ENCODE data around the gene ARHGAP9. TPM values are rescaled to one million over a fixed set of nuclear protein-coding genes. Genes with fewer than 3 reads are reported as not detected.

ARHGAP9 gene
- not detected in 2 replicates for total RNA-seq

DNA sequence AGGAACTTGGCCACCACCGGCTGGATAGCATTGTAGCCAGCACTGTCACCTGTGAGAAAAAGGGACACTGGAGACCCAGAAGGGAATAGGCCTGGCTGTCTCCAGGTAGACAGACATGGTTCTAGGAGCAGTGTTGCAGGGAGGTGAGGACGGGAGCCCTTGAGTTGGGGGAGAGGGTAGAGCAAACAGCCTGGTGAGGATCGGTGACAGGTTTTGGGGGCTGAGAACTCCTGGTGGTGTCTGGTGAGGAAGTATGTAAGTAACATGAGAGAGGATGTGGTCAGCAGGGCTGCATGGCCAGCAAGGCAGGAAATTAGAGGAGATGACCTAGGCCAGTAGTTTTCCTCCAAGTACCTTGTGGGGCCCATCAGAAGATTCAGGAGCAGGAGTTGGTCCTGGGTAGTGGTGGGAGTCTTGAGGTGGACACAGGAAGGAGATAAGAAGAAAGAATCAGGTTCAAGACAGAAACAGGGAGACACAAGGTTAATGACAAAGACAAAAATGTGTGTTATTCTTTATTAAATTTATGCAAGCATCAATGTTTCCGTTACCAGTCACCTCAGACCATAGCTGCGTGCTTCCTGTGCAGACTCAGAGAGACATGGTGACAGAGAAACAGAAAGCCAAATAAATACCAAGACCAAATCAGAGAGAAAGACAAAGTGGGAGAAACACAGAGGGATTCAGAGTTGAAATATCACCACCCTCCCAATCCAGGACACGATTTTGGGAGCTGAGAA is at the start of gene ARHGAP9:
TSS of gene ARHGAP9 (minus strand) at position 491 of the 740 bp plus-strand sequence. CDS start at position 31, 460 bp downstream.

DNA sequence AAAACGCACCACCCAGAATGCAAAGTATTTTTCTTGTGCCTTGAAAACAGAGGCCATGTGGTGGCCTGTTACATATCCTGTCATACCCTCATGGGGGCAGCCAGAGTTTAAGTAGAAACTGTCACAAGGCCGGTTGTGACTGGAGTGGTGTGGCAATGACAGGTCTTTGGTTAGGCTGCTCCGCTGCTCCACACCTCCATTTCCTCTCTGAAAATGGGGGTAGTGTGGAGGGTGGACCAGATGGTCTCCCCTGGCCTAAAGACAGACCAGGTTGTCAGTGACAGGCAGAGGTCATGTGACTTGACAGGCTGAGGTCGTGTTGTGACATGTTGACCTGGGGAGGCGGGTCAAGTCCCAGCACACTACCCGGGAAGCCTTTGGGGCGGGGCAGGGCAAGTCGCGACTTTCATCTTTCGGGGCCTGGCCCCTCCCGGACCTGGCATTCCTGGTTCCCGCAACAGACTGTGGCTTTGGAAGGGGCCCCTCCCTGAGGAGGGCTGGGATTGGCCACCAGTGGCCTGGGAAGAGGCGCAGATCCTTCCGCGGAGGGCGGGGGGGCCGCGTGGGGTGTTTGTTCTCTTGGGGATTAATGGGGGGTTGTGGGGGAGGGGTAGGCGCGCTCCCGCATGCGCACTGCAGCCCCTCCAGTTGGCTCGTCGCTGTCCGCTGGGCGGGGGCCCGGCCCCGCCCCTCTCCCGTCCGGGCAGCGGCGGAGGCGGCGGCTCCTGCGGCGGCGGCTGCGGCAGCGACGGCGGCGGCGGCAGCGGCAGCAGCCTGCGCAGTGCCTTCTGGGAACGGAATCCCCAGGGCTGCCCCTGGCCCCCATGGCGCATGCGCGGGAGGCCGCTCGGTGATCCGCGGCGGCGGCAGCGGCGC is 42.6 kb upstream of the ARHGAP9 start, which contains the start of gene MBD6:
TSS of gene MBD6 (plus strand) at position 814 of the 876 bp plus-strand sequence. CDS start 1,480 bp downstream, outside the sequence.

DNA sequence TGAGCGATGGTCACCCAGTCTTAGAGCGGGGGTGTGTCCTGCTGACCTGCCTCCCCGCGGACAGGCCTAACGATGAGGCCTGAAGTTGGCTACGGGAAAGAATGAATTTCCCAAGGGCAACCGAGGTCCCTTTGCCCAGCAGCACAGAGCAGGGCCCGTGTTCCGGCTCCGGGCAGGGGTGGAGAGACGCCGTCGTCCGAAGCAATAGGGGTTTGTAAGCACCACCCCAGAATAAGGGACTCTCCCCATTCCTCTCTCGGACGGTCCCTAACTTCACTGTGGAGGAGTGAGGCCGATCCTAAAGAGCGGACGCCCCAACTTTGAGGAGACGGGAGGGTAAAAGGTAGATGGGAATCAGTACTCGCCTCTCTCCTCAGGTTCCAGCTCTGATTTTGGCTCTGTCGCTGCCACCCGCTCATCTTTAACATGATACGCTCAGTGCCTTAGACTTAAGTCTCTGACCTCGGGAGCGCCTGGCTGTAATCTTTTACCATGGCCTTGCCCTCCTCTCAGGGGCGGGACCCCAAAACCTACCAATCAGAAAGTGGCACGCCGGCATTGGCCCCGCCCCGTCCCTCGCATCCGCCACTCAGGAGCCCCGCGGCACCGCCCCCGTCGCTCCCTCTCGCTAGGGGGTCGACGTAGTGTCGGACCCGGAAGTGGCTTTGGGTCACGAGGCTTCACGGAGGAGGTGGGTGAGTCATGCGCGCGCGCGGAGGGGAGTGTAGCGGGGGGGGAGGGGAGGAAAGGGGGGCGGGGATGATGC is 40.6 kb upstream of the ARHGAP9 start, which contains the start of gene DDIT3:
TSS of gene DDIT3 (minus strand) at position 462 of the 766 bp plus-strand sequence. CDS start 3,108 bp downstream, outside the sequence.

GRCh38 chr12:57487597-57488401 is 8.1 kb upstream of the ARHGAP9 start, which contains the start of gene MARS1:
Gene MARS1, plus strand, starts transcription at chr12:57488068. Its CDS starts 23 bp downstream, at chr12:57488091.

GRCh38 chr12:57459750-57460467 is 19.8 kb downstream of the ARHGAP9 start, which contains the start of gene GLI1:
Gene GLI1, plus strand, starts transcription at chr12:57459785. Its CDS starts 3,907 bp downstream, at chr12:57463692.

GRCh38 chr12:57454566-57455373 is 24.9 kb downstream of the ARHGAP9 start, which contains the start of gene INHBE:
Gene INHBE, plus strand, starts transcription at chr12:57455307. Its CDS starts 230 bp downstream, at chr12:57455537.

GRCh38 chr12:57434517-57435223 is 45.0 kb downstream of the ARHGAP9 start, which contains the start of gene INHBC:
Gene INHBC, plus strand, starts transcription at chr12:57434784. Its CDS starts 103 bp downstream, at chr12:57434887.

GRCh38 chr12:57430931-57431566 is 48.6 kb downstream of the ARHGAP9 start, which contains the start of gene R3HDM2:
Gene R3HDM2, minus strand, starts transcription at chr12:57431043. Its CDS starts 120,615 bp downstream, at chr12:57310428.

Other genes with a start within 250 kb of the ARHGAP9 start
- gene STAC3, start 228.7 kb downstream of the ARHGAP9 start, total RNA-seq = 0.11 and 0.34 TPM in 2 replicates
- gene R3HDM2, start 48.8 kb downstream of the ARHGAP9 start, total RNA-seq = 6.0 and 6.5 TPM in 2 replicates
- gene INHBC, start 45.1 kb downstream of the ARHGAP9 start, total RNA-seq = not detected in 2 replicates
- gene INHBE, start 24.6 kb downstream of the ARHGAP9 start, total RNA-seq = not detected in 2 replicates
- not detected in 2 replicates for gene GLI1, start 20.1 kb downstream of the ARHGAP9 start, total RNA-seq
- gene MARS1, start 8.2 kb upstream of the ARHGAP9 start, total RNA-seq = 61.4 and 70.7 TPM in 2 replicates
- gene DDIT3, start 40.6 kb upstream of the ARHGAP9 start, total RNA-seq = 9.4 and 12.4 TPM in 2 replicates
- gene MBD6, start 43.0 kb upstream of the ARHGAP9 start, total RNA-seq = 4.9 and 7.3 TPM in 2 replicates
- 82.6 and 85.5 TPM in 2 replicates for gene DCTN2, start 67.3 kb upstream of the ARHGAP9 start, total RNA-seq
- under 0.01 TPM in 1 of 2 replicates, not detected in the other for gene KIF5A, start 70.2 kb upstream of the ARHGAP9 start, total RNA-seq
- gene PIP4K2C, start 111.3 kb upstream of the ARHGAP9 start, total RNA-seq = 12.0 and 15.1 TPM in 2 replicates
- gene DTX3, start 125.0 kb upstream of the ARHGAP9 start, total RNA-seq = 1.5 and 2.5 TPM in 2 replicates
- 0.86 and 1.1 TPM in 2 replicates for gene ARHGEF25, start 131.6 kb upstream of the ARHGAP9 start, total RNA-seq
- under 0.01 TPM in 1 of 2 replicates, not detected in the other for gene B4GALNT1, start 153.3 kb upstream of the ARHGAP9 start, total RNA-seq
- 266 and 284 TPM in 2 replicates for gene OS9, start 214.3 kb upstream of the ARHGAP9 start, total RNA-seq

Data from dermis lymphatic vessel endothelial cell (primary cell).